OCI-LY1 (cell line): ENCODE results near the gene GAMT.
A peak's percentile ranks its signal among the peaks of the same experiment; 100 is the strongest.

Experiments used
- H2AFZ ChIP-seq: fragments of 200-600 bp; sonication (generic), shearing (Covaris generic); 2 replicates; pipeline ENCODE4 v1.6.0; 2014; ENCODE audit warnings: antibody characterized with exemption, mild to moderate bottlenecking, low read length
- H3F3A ChIP-seq: fragments of 200-600 bp; sonication (generic), shearing (Covaris generic); 2 replicates; pipeline ENCODE4 v1.6.0; 2014; ENCODE audit warnings: mild to moderate bottlenecking, antibody characterized with exemption, low read length, moderate library complexity; ENCODE audit not compliant: insufficient read depth
- H3K27ac ChIP-seq: fragments of 200-600 bp; sonication (generic); 2 replicates; pipeline ENCODE4 v1.5.1; 2014; ENCODE audit warnings: low read length, mixed run types, mild to moderate bottlenecking, low read depth; ENCODE audit not compliant: poor library complexity, severe bottlenecking
- H3K27me3 ChIP-seq: fragments of 200-600 bp; sonication (generic); 2 replicates; pipeline ENCODE4 v1.6.0; 2014; ENCODE audit warnings: antibody characterized with exemption, mild to moderate bottlenecking, low read length, moderate library complexity; ENCODE audit not compliant: insufficient read depth
- H3K36me3 ChIP-seq: fragments of 200-600 bp; sonication (generic); 2 replicates; pipeline ENCODE4 v1.6.1; 2014; ENCODE audit warnings: mild to moderate bottlenecking, antibody characterized with exemption, low read length, moderate library complexity, mixed read lengths; ENCODE audit not compliant: insufficient read depth
- H3K4me1 ChIP-seq: fragments of 200-600 bp; sonication (generic); 2 replicates; pipeline ENCODE4 v1.5.1; 2014; ENCODE audit warnings: mild to moderate bottlenecking, low read length, moderate library complexity; ENCODE audit not compliant: insufficient read depth, severe bottlenecking
- H3K4me2 ChIP-seq: fragments of 200-600 bp; sonication (generic), shearing (Covaris generic); 2 replicates; pipeline ENCODE4 v1.6.1; 2014; ENCODE audit warnings: low read length
- H3K4me3 ChIP-seq: fragments of 200-600 bp; sonication (generic); 2 replicates; pipeline ENCODE4 v1.5.1; 2014; ENCODE audit warnings: low read length, low read depth, mild to moderate bottlenecking, mixed read lengths; ENCODE audit not compliant: poor library complexity, severe bottlenecking
- H3K79me2 ChIP-seq: fragments of 200-600 bp; shearing (Covaris generic); 2 replicates; pipeline ENCODE4 v1.6.1; 2016; ENCODE audit warnings: mixed run types, low read length, mixed read lengths; ENCODE audit not compliant: insufficient read depth
- H3K9ac ChIP-seq: fragments of 200-600 bp; sonication (generic), shearing (Covaris generic); 2 replicates; pipeline ENCODE4 v1.6.1; 2014; ENCODE audit warnings: mild to moderate bottlenecking, low read length, mixed read lengths
- H3K9me2 ChIP-seq: fragments of 200-600 bp; sonication (generic), shearing (Covaris generic); 2 replicates; pipeline ENCODE4 v1.6.1; 2014; ENCODE audit warnings: low read depth, mild to moderate bottlenecking, low read length, mixed read lengths
- H3K9me3 ChIP-seq: fragments of 200-600 bp; shearing (Covaris generic); 2 replicates; pipeline ENCODE4 v1.6.1; 2014; ENCODE audit warnings: low read length, mixed read lengths
- H4K20me1 ChIP-seq: fragments of 200-600 bp; sonication (generic), shearing (Covaris generic); 2 replicates; pipeline ENCODE4 v1.6.0; 2016; ENCODE audit warnings: mild to moderate bottlenecking, low read length; ENCODE audit not compliant: insufficient read depth
- CTCF ChIP-seq: fragments of 200-600 bp; sonication (generic), shearing (Covaris generic); IDR thresholded peaks from 2 replicates; pipeline ENCODE4 v1.5.1; 2017; ENCODE audit warnings: mild to moderate bottlenecking, antibody characterized with exemption, low read length, moderate library complexity, mixed read lengths
- EZH2 ChIP-seq: fragments of 200-600 bp; sonication (generic), shearing (Covaris generic); IDR thresholded peaks from 2 replicates; pipeline ENCODE4 v1.8.0; 2017; ENCODE audit warnings: borderline replicate concordance, mixed run types, mild to moderate bottlenecking, antibody characterized with exemption, low read length, moderate library complexity, mixed read lengths

GAMT gene

GRCh38 chr19:1408300-1409203, 7.2 kb upstream of the GAMT start:
- Histone ChIP-seq H3K4me2 (peak overlapping the region; percentile 91), H3K9me3 (no peaks in the 10 kb centered on the region), H3K79me2 (peaks cover 58% of the 10 kb centered on the region), H4K20me1 (no peaks in the 10 kb centered on the region), H3K9me2 (no peaks in the 10 kb centered on the region), H3F3A (no peaks in the 10 kb centered on the region), H3K4me1 (peaks cover 40% of the 10 kb centered on the region), H3K4me3 (peak overlapping the region; percentile 100), H3K27ac (peak overlapping the region; percentile 72), H3K9ac (peak overlapping the region; percentile 100), H2AFZ (no peak overlapping the region), H3K36me3 (peaks cover 51% of the 10 kb centered on the region), H3K27me3 (no peaks in the 10 kb centered on the region)
- TF ChIP-seq EZH2 (no peak), CTCF (no peak)

- Histone ChIP-seq H3K4me1 (peaks cover 42% of the 10 kb centered on the region), H3K79me2 (peaks cover 49% of the 10 kb centered on the region), H3K4me2 (peak within 1 kb of the TSS; percentile 91), H2AFZ (no peak within 1 kb of the TSS), H4K20me1 (no peaks in the 10 kb centered on the region), H3K4me3 (peak within 1 kb of the TSS; percentile 100), H3F3A (no peaks in the 10 kb centered on the region), H3K27ac (peak within 1 kb of the TSS; percentile 72), H3K9me2 (no peaks in the 10 kb centered on the region), H3K9me3 (no peaks in the 10 kb centered on the region), H3K36me3 (peaks cover 43% of the 10 kb centered on the region), H3K27me3 (no peaks in the 10 kb centered on the region), H3K9ac (peak within 1 kb of the TSS; percentile 100)
- no peak for TF ChIP-seq CTCF
- TF ChIP-seq EZH2: no peak
Measured at GRCh38 chr19:1407528-1408299, 6.4 kb upstream of the GAMT start, which contains the start of gene DAZAP1. DAZAP1 (plus strand) TSS chr19:1407586; CDS start chr19:1407774, 188 bp downstream.

GRCh38 chr19:1406774-1407527, 5.6 kb upstream of the GAMT start:
- H3K9ac ChIP-seq: peak overlapping the region; percentile 77
- peaks cover 47% of the 10 kb centered on the region for H3K4me1 ChIP-seq
- H3K4me2 ChIP-seq: peak overlapping the region; percentile 84
- H3K4me3 ChIP-seq: peak overlapping the region; percentile 66
- H3K9me3 ChIP-seq: no peaks in the 10 kb centered on the region
- H2AFZ ChIP-seq: no peak overlapping the region
- no peaks in the 10 kb centered on the region for H3F3A ChIP-seq
- peak overlapping the region; percentile 40 for H3K27ac ChIP-seq
- peaks cover 42% of the 10 kb centered on the region for H3K79me2 ChIP-seq
- peak; percentile 66 for TF ChIP-seq CTCF
- no peak for TF ChIP-seq EZH2
- peaks cover 35% of the 10 kb centered on the region; the same call in 1 of the 2 replicates for H3K36me3 ChIP-seq
- H3K9me2 ChIP-seq: no peaks in the 10 kb centered on the region
- H3K27me3 ChIP-seq: no peaks in the 10 kb centered on the region
- no peaks in the 10 kb centered on the region for H4K20me1 ChIP-seq
